ENCODE results near the gene AKT3.
A peak's percentile ranks its signal among the peaks of the same experiment; 100 is the strongest.

The AKT3 gene

GRCh38 chr1:243454328-243454997 is 395.6 kb downstream of the AKT3 start:
- DNase-seq, result no peak

- DNase-seq, result peak; percentile 52
Measured at GRCh38 chr1:243452092-243452491, 398.0 kb downstream of the AKT3 start.

GRCh38 chr1:243449373-243449772 is 400.7 kb downstream of the AKT3 start:
- no peak for DNase-seq

- DNase-seq, result no peak
Measured at GRCh38 chr1:243447844-243448243, 402.2 kb downstream of the AKT3 start.

GRCh38 chr1:243447347-243447746 is 402.7 kb downstream of the AKT3 start:
- peak; percentile 64 for DNase-seq

DNA sequence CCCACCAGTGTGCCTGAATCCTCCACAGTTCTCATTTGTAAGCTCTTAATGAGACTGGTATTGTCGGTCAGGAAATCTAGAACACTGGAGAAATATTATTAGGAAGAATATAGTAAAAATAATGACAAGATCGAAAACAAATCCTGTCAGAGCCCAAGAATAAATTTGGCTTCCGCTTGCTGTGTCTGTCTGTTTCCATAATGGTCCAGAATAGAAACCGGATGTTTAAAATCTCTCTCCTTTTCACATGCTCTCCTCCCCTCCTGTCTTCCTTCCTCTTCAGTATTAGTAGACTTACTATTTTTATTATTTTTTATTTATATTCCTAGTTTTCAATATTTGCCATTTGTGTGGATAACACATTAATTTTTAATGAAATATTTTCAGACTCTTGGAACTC is 406.5 kb downstream of the AKT3 start:
- peak; percentile 17 for DNase-seq

DNA sequence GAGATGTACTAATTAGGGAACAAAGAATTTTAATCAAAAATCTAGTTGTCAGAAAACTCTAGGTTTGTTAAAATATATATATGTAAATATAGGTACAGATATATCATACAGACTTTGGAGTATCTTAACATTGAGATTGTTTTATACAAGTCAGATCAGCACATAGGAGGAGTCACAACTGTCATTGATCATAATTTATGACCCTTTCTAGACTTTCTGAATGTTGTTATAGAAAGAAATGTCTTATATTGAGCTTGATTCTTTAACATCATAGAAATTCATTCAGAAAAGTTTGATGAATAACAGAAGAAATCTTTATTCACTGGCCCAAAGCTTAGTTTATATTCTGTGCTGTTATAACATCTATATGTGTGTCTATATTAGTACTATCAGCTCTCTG is 408.4 kb downstream of the AKT3 start:
- no peak for DNase-seq

- DNase-seq, result no peak
Measured at GRCh38 chr1:243440406-243440805, 409.6 kb downstream of the AKT3 start.

- DNase-seq, result no peak
Measured at GRCh38 chr1:243438815-243439214, 411.2 kb downstream of the AKT3 start.

All from suppressor macrophage treated with lipopolysaccharide for 4 hours (primary cell).